ENCODE measurements around the gene FBN2. TPM values are rescaled to one million over a fixed set of nuclear protein-coding genes. Genes with fewer than 3 reads are reported as not detected.

Gene FBN2
- total RNA-seq, 1 donor from 2014 or later: 244 TPM

DNA sequence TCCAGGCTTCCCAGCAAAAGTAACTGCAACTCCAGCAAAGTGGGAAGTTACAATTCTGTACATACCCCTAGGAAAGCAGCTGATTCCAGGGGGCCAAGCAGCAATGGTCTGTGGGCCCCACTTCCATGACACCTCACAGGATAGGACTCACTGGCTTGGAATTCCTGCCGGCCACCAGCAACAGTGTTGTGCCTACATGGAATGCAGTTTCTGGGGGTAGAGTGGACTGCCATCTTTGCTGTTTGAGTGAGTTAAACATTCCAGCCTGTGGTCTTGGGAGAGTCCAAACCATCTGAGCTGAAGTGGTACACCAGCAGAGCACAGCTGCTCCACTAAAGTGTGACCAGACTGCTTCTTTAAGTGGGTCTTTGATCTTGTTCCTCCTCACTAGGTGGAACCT is 13.4 kb upstream of the FBN2 start:
- Mint-ChIP-seq H3K27me3 (ENCODE audit: low read depth) (no peaks in the 10 kb centered on the region), H3K9me3 (peaks cover 40% of the 10 kb centered on the region), H3K4me1 (no peaks in the 10 kb centered on the region), H3K4me3 (no peak overlapping the region), H3K27ac (no peak overlapping the region), H3K36me3 (peaks cover 13% of the 10 kb centered on the region)
- DNase-seq (ENCODE audit: low spot score in 2 of 2, unreplicated experiment in 2 of 2): no peak
- TF ChIP-seq, protein P1, sequence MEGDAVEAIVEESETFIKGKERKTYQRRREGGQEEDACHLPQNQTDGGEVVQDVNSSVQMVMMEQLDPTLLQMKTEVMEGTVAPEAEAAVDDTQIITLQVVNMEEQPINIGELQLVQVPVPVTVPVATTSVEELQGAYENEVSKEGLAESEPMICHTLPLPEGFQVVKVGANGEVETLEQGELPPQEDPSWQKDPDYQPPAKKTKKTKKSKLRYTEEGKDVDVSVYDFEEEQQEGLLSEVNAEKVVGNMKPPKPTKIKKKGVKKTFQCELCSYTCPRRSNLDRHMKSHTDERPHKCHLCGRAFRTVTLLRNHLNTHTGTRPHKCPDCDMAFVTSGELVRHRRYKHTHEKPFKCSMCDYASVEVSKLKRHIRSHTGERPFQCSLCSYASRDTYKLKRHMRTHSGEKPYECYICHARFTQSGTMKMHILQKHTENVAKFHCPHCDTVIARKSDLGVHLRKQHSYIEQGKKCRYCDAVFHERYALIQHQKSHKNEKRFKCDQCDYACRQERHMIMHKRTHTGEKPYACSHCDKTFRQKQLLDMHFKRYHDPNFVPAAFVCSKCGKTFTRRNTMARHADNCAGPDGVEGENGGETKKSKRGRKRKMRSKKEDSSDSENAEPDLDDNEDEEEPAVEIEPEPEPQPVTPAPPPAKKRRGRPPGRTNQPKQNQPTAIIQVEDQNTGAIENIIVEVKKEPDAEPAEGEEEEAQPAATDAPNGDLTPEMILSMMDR (IDR thresholded peaks at IDR 0.05; ENCODE audit: unreplicated experiment): no peak

DNA sequence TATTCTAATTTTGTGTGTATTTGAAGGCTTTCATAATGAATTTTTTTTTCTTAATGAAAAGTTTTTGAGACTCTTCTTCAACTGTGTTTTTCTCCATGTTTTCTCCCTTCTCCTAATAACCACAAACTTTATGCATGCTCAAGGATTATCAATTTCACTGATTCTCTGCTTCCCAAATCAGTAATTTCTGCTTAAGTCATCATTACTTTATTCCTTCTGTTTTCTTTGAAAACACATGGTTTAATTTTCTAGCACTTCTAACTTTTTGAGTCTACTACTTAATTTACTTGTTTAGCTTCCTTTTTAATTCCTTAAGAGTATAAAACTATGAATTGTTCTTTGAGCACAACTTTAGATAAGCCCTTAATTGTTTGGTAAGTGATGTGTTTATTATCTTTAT is 11.5 kb upstream of the FBN2 start:
- H3K9me3 Mint-ChIP-seq: peaks cover 53% of the 10 kb centered on the region
- no peak overlapping the region for H3K27ac Mint-ChIP-seq
- peaks cover 17% of the 10 kb centered on the region for H3K36me3 Mint-ChIP-seq
- DNase-seq (ENCODE audit: low spot score in 2 of 2, unreplicated experiment in 2 of 2): no peak
- TF ChIP-seq, protein P1 (IDR thresholded peaks at IDR 0.05; ENCODE audit: unreplicated experiment): no peak
- H3K4me1 Mint-ChIP-seq: no peaks in the 10 kb centered on the region
- H3K27me3 Mint-ChIP-seq (ENCODE audit: low read depth): no peaks in the 10 kb centered on the region
- no peak overlapping the region for H3K4me3 Mint-ChIP-seq

DNA sequence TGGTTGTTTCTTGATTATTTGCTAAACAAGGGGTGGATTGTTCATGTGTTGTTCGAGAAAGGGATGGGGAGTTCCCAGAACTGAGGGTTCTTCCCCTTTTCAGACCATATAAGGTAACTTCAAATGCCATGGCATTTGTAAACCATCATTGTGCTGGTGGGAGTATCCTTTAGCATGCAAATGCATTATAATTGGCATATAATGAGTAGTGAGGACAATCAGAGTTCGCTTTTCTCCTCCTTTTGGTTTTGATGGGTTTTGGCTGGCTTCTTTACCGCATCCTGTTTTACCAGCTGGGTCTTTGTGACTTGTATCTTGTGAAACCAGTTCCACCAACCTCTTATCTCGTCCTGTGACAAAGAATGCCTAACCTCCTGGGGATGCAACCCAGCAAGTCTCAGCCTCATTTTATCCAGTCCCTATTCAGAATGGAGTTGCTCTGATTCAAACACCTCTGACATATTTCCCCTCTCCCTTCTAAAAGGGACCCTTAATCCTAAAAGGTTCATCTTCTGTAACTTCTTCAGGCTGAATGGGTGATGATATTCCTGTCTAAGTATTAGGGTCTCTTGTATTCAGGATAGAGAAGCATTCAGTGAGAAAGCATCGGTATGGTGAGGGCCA is 8.7 kb upstream of the FBN2 start:
- Mint-ChIP-seq H3K4me3 (no peak overlapping the region), H3K36me3 (peaks cover 8% of the 10 kb centered on the region), H3K9me3 (peaks cover 45% of the 10 kb centered on the region), H3K4me1 (no peaks in the 10 kb centered on the region), H3K27me3 (ENCODE audit: low read depth) (no peaks in the 10 kb centered on the region), H3K27ac (no peak overlapping the region)
- DNase-seq (ENCODE audit: low spot score in 2 of 2, unreplicated experiment in 2 of 2): no peak
- TF ChIP-seq, protein P1 (IDR thresholded peaks at IDR 0.05; ENCODE audit: unreplicated experiment): no peak

DNA sequence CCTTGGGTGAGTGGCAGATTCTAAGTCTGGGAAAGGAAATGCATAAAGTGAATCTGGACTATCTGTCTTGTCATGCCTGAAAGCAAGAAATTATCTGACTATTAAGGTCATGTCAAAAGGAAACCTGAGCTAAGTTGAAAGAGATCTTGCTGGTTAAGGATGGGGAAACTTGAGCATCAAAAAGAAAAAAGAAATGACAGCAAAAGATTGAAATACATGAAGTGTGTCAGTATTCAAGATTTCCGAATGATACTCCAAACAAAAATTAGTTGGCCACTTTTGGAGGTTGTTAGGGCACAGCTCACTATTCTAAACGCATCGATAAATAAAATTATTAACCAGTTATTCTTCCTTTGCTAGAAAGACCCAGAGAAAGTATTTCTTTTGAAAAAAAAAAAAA is 3.3 kb upstream of the FBN2 start:
- peaks cover 7% of the 10 kb centered on the region for H3K27me3 Mint-ChIP-seq (ENCODE audit: low read depth)
- peaks cover 8% of the 10 kb centered on the region for H3K36me3 Mint-ChIP-seq
- peaks cover 1% of the 10 kb centered on the region for H3K4me1 Mint-ChIP-seq
- TF ChIP-seq, protein P1 (IDR thresholded peaks at IDR 0.05; ENCODE audit: unreplicated experiment): no peak
- DNase-seq (ENCODE audit: low spot score in 2 of 2, unreplicated experiment in 2 of 2): no peak
- peaks cover 25% of the 10 kb centered on the region for H3K9me3 Mint-ChIP-seq
- H3K27ac Mint-ChIP-seq: no peak overlapping the region
- no peak overlapping the region for H3K4me3 Mint-ChIP-seq

DNA sequence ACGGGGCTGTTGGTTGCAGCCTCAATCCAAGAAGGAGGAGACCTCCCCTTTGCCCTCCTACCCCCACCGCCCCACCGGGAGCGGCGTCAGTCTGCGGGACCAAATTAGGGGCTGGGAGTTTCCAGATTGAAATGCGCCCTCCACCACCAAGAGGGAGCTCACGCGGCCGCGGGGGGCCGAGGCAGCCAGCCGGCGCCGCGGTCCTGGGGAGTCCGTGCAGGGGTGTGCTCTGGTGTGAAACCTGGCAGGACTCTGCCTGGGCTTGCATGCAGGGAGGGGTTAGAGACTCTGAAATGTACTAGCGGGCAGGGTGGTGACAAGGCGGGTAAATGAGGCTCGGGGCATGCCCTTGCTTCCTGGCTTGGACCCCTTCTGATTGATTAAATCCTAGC is 989 bp upstream of the FBN2 start:
- peak overlapping the region; percentile 86 for H3K4me3 Mint-ChIP-seq
- peaks cover 9% of the 10 kb centered on the region for H3K9me3 Mint-ChIP-seq
- H3K27ac Mint-ChIP-seq: peak overlapping the region; percentile 47
- H3K4me1 Mint-ChIP-seq: peaks cover 23% of the 10 kb centered on the region
- H3K27me3 Mint-ChIP-seq (ENCODE audit: low read depth): peaks cover 10% of the 10 kb centered on the region
- DNase-seq (ENCODE audit: low spot score in 2 of 2, unreplicated experiment in 2 of 2): peak in 1 of 2 experiments; percentile 43
- H3K36me3 Mint-ChIP-seq: no peaks in the 10 kb centered on the region
- TF ChIP-seq, protein P1 (IDR thresholded peaks at IDR 0.05; ENCODE audit: unreplicated experiment): no peak
